ENCODE data around the gene HOXA3. TPM values are rescaled to one million over a fixed set of nuclear protein-coding genes. Genes with fewer than 3 reads are reported as not detected.

Gene HOXA3
- total and polyA plus RNA-seq, 2 of the 8 experiments (the other 6 are each of a cell fraction or from before 2014, with no cell fraction given), result not detected

MicroRNA genes within 50 kb of the gene (microRNA counts, 767-probe panel; counts per million panel counts)
- microRNA hsa-miR-196b-5p, result 879 counts per million, percentile 95 among the panel's probes with 10 or more counts

Small RNA genes lying within 50 kb of the gene (microRNA-seq; reads per million reads assigned to microRNA genes)
- gene MIR196B (ENCODE audit: borderline microRNAs expressed in 2 of 2, borderline number of aligned reads in 2 of 2, borderline replicate concordance in 1 of 2), result 0.41 to 3.0 reads per million in 2 experiments

Small RNA genes lying within 50 kb of the gene (small RNA-seq; reads per million reads assigned to genes)
- gene AC004080.5 (ENCODE audit: insufficient read depth) (not detected), gene RF01977 (ENCODE audit: insufficient read depth) (not detected), gene RF02140 (ENCODE audit: insufficient read depth) (not detected), gene RF02141 (ENCODE audit: insufficient read depth) (not detected)

Other genes starting within 250 kb of the HOXA3 start
- not detected in 2 replicates for gene HOXA1, start 56.6 kb downstream of the HOXA3 start, total RNA-seq (2021; fragmentation: NEBNext Ultra II Directional; extraction: Animal tissue kit (Norgen Biotek cat#: 25700))
- not detected in 2 replicates for gene HOXA1, start 56.6 kb downstream of the HOXA3 start, polyA plus RNA-seq (2011; rRNA removed)
- gene HOXA2, start 49.9 kb downstream of the HOXA3 start, total RNA-seq (2021; fragmentation: NEBNext Ultra II Directional; extraction: Animal tissue kit (Norgen Biotek cat#: 25700)), result not detected in 2 replicates
- not detected in 2 replicates for gene HOXA2, start 49.9 kb downstream of the HOXA3 start, polyA plus RNA-seq (2011; rRNA removed)
- not detected in 2 replicates for gene HOXA4, start 21.8 kb downstream of the HOXA3 start, total RNA-seq (2021; fragmentation: NEBNext Ultra II Directional; extraction: Animal tissue kit (Norgen Biotek cat#: 25700))
- gene HOXA4, start 21.8 kb downstream of the HOXA3 start, polyA plus RNA-seq (2011; rRNA removed), result not detected in 2 replicates
- not detected in 2 replicates for gene HOXA5, start 8.9 kb downstream of the HOXA3 start, total RNA-seq (2021; fragmentation: NEBNext Ultra II Directional; extraction: Animal tissue kit (Norgen Biotek cat#: 25700))
- not detected in 2 replicates for gene HOXA5, start 8.9 kb downstream of the HOXA3 start, polyA plus RNA-seq (2011; rRNA removed)
- gene HOXA6, start 4.8 kb downstream of the HOXA3 start, total RNA-seq (2021; fragmentation: NEBNext Ultra II Directional; extraction: Animal tissue kit (Norgen Biotek cat#: 25700)), result not detected in 2 replicates
- not detected in 2 replicates for gene HOXA6, start 4.8 kb downstream of the HOXA3 start, polyA plus RNA-seq (2011; rRNA removed)
- gene HOXA7, start 4.1 kb upstream of the HOXA3 start, total RNA-seq (2021; fragmentation: NEBNext Ultra II Directional; extraction: Animal tissue kit (Norgen Biotek cat#: 25700)), result not detected in 2 replicates
- 0.03 TPM in 1 of 2 replicates, not detected in the other for gene HOXA7, start 4.1 kb upstream of the HOXA3 start, polyA plus RNA-seq (2011; rRNA removed)
- gene HOXA9, start 13.0 kb upstream of the HOXA3 start, total RNA-seq (2021; fragmentation: NEBNext Ultra II Directional; extraction: Animal tissue kit (Norgen Biotek cat#: 25700)), result not detected in 2 replicates
- not detected in 2 replicates for gene HOXA9, start 13.0 kb upstream of the HOXA3 start, polyA plus RNA-seq (2011; rRNA removed)
- gene HOXA10, start 21.7 kb upstream of the HOXA3 start, total RNA-seq (2021; fragmentation: NEBNext Ultra II Directional; extraction: Animal tissue kit (Norgen Biotek cat#: 25700)), result not detected in 2 replicates
- not detected in 2 replicates for gene HOXA10, start 21.7 kb upstream of the HOXA3 start, polyA plus RNA-seq (2011; rRNA removed)
- gene HOXA11, start 32.6 kb upstream of the HOXA3 start, total RNA-seq (2021; fragmentation: NEBNext Ultra II Directional; extraction: Animal tissue kit (Norgen Biotek cat#: 25700)), result not detected in 2 replicates
- not detected in 2 replicates for gene HOXA11, start 32.6 kb upstream of the HOXA3 start, polyA plus RNA-seq (2011; rRNA removed)
- not detected in 2 replicates for gene HOXA13, start 47.5 kb upstream of the HOXA3 start, total RNA-seq (2021; fragmentation: NEBNext Ultra II Directional; extraction: Animal tissue kit (Norgen Biotek cat#: 25700))
- not detected in 2 replicates for gene HOXA13, start 47.5 kb upstream of the HOXA3 start, polyA plus RNA-seq (2011; rRNA removed)
- gene EVX1, start 90.2 kb upstream of the HOXA3 start, total RNA-seq (2021; fragmentation: NEBNext Ultra II Directional; extraction: Animal tissue kit (Norgen Biotek cat#: 25700)), result not detected in 2 replicates
- 0.02 TPM in 1 of 2 replicates, not detected in the other for gene EVX1, start 90.2 kb upstream of the HOXA3 start, polyA plus RNA-seq (2011; rRNA removed)